ENCODE data around the gene SFXN5.

SFXN5 gene

DNA sequence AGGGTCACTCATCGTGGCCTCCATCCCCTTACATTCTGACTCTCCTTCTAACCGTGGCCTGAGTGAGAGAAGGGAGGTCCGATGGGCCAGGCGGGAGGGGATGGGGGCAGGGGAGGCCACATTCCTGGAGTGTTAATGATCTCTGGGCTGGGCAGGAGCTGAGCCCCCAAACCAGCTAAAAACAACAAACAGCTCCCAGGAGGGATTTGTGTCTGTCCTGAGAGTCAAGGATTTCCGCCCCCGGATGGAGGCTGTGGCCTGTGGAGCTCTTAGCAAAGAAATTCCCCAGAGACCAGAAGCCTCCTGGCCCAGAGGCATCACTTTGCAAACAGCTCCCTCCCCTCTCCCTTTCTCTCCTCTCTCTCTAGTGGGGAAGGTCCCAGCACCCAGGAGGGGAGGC lies 130.7 kb downstream of the SFXN5 start:
- TF ChIP-seq, protein P1, sequence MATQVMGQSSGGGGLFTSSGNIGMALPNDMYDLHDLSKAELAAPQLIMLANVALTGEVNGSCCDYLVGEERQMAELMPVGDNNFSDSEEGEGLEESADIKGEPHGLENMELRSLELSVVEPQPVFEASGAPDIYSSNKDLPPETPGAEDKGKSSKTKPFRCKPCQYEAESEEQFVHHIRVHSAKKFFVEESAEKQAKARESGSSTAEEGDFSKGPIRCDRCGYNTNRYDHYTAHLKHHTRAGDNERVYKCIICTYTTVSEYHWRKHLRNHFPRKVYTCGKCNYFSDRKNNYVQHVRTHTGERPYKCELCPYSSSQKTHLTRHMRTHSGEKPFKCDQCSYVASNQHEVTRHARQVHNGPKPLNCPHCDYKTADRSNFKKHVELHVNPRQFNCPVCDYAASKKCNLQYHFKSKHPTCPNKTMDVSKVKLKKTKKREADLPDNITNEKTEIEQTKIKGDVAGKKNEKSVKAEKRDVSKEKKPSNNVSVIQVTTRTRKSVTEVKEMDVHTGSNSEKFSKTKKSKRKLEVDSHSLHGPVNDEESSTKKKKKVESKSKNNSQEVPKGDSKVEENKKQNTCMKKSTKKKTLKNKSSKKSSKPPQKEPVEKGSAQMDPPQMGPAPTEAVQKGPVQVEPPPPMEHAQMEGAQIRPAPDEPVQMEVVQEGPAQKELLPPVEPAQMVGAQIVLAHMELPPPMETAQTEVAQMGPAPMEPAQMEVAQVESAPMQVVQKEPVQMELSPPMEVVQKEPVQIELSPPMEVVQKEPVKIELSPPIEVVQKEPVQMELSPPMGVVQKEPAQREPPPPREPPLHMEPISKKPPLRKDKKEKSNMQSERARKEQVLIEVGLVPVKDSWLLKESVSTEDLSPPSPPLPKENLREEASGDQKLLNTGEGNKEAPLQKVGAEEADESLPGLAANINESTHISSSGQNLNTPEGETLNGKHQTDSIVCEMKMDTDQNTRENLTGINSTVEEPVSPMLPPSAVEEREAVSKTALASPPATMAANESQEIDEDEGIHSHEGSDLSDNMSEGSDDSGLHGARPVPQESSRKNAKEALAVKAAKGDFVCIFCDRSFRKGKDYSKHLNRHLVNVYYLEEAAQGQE (IDR thresholded peaks at IDR 0.05; ENCODE audit: low read depth), result no peak
- TF ChIP-seq, protein P2, sequence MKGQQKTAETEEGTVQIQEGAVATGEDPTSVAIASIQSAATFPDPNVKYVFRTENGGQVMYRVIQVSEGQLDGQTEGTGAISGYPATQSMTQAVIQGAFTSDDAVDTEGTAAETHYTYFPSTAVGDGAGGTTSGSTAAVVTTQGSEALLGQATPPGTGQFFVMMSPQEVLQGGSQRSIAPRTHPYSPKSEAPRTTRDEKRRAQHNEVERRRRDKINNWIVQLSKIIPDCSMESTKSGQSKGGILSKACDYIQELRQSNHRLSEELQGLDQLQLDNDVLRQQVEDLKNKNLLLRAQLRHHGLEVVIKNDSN (IDR thresholded peaks at IDR 0.05), result no peak
- TF ChIP-seq CREB1 (IDR thresholded peaks at IDR 0.05; ENCODE audit: low read depth), result no peak
- TF ChIP-seq YY1 (IDR thresholded peaks at IDR 0.05; ENCODE audit: low read depth), result no peak
- no peak for TF ChIP-seq ZBTB7A (IDR thresholded peaks at IDR 0.05; ENCODE audit: low read depth)
- no peak for TF ChIP-seq TCF12 (IDR thresholded peaks at IDR 0.05; ENCODE audit: low read depth)
- TF ChIP-seq TAF1 (IDR thresholded peaks at IDR 0.05; ENCODE audit: low read depth), result no peak
- TF ChIP-seq NFIC (IDR thresholded peaks at IDR 0.05), result no peak
- no peak for TF ChIP-seq CEBPB (IDR thresholded peaks at IDR 0.05)
- TF ChIP-seq, protein P3, sequence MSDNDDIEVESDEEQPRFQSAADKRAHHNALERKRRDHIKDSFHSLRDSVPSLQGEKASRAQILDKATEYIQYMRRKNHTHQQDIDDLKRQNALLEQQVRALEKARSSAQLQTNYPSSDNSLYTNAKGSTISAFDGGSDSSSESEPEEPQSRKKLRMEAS (IDR thresholded peaks at IDR 0.05), result no peak
- no peak for TF ChIP-seq FOXM1 (IDR thresholded peaks at IDR 0.05; ENCODE audit: borderline replicate concordance, low read depth)
- no peak for TF ChIP-seq EP300 (IDR thresholded peaks at IDR 0.05; ENCODE audit: borderline replicate concordance)

DNA sequence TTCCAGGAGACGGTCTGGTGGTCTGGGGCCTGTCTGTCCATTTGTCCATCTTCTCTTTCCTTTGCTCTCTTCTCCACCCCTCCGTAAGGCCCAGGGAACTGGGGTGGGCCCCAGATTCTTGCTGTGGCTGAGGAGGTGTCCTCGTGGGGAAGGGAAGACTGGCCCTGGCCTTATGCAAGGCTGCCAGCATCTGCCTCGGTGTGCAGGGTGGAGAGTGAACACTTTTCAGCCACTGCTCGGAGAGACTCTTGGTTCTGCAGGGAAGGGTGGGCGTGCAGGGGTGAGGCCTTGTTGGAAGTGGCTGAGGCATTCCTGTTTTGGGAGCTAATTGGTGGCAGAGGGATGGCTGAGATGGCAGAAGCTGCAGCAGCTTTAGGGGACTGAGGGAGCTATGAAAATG lies 131.2 kb downstream of the SFXN5 start:
- TF ChIP-seq TCF12 (IDR thresholded peaks at IDR 0.05; ENCODE audit: low read depth) (no peak), ZBTB7A (IDR thresholded peaks at IDR 0.05; ENCODE audit: low read depth) (no peak), CEBPB (IDR thresholded peaks at IDR 0.05) (no peak), FOXM1 (IDR thresholded peaks at IDR 0.05; ENCODE audit: borderline replicate concordance, low read depth) (no peak), TEAD4 (IDR thresholded peaks at IDR 0.05) (no peak), NFIC (IDR thresholded peaks at IDR 0.05) (no peak), RAD21 (IDR thresholded peaks at IDR 0.05; ENCODE audit: low read depth) (no peak), TAF1 (IDR thresholded peaks at IDR 0.05; ENCODE audit: low read depth) (no peak), EGR1 (IDR thresholded peaks at IDR 0.05) (no peak), YY1 (IDR thresholded peaks at IDR 0.05; ENCODE audit: low read depth) (no peak), EP300 (IDR thresholded peaks at IDR 0.05; ENCODE audit: borderline replicate concordance) (no peak), CREB1 (IDR thresholded peaks at IDR 0.05; ENCODE audit: low read depth) (no peak)
- TF ChIP-seq, protein P3 (IDR thresholded peaks at IDR 0.05), result no peak
- TF ChIP-seq, protein P2 (IDR thresholded peaks at IDR 0.05), result no peak
- TF ChIP-seq, protein P1 (IDR thresholded peaks at IDR 0.05; ENCODE audit: low read depth), result no peak

DNA sequence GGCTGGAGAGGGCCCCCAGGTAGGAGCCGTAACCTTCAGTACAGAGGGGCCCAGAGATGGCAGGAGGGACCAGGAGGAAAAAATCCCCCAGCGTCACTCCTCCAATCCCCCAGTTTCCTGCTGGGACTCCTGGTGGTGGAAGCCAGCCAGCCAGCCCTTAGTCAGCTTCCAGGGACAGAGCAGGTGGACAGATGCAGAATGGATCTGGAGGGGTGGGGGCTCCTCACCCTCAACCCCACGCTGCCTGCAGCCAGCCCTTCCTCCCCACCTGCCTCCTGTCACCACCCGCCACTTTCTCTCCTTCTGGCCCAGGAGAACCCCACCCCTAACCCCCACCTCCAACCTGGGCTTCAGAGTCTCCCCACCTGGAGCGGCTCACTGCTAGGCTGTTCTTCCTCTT lies 133.1 kb downstream of the SFXN5 start:
- TF ChIP-seq RAD21 (IDR thresholded peaks at IDR 0.05; ENCODE audit: low read depth), result no peak
- TF ChIP-seq NFIC (IDR thresholded peaks at IDR 0.05), result no peak
- no peak for TF ChIP-seq CEBPB (IDR thresholded peaks at IDR 0.05)
- no peak for TF ChIP-seq CREB1 (IDR thresholded peaks at IDR 0.05; ENCODE audit: low read depth)

DNA sequence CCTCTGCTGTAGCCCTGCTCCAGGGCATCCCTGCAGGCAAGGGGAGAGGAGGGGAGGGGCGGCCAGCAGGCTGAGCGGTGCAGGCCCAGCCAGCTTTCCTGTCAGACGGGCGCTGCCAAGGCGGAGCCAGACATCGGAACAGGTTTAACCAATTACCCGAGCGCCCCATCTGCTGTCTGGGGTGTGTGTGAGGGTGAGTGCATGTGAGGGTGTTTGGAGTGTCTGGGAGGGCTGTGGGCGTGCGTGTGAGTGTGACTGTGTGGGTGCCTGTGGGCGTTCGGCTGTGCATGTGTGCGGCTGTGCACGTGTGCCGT lies 134.2 kb downstream of the SFXN5 start:
- no peak for TF ChIP-seq RAD21 (IDR thresholded peaks at IDR 0.05; ENCODE audit: low read depth)
- no peak for TF ChIP-seq TCF12 (IDR thresholded peaks at IDR 0.05; ENCODE audit: low read depth)
- TF ChIP-seq CREB1 (IDR thresholded peaks at IDR 0.05; ENCODE audit: low read depth), result no peak
- TF ChIP-seq, protein P1 (IDR thresholded peaks at IDR 0.05; ENCODE audit: low read depth), result no peak
- TF ChIP-seq YY1 (IDR thresholded peaks at IDR 0.05; ENCODE audit: low read depth), result no peak
- no peak for TF ChIP-seq FOXM1 (IDR thresholded peaks at IDR 0.05; ENCODE audit: borderline replicate concordance, low read depth)
- no peak for TF ChIP-seq EGR1 (IDR thresholded peaks at IDR 0.05)
- no peak for TF ChIP-seq ZBTB7A (IDR thresholded peaks at IDR 0.05; ENCODE audit: low read depth)
- TF ChIP-seq TAF1 (IDR thresholded peaks at IDR 0.05; ENCODE audit: low read depth), result no peak
- no peak for TF ChIP-seq CEBPB (IDR thresholded peaks at IDR 0.05)
- TF ChIP-seq, protein P3 (IDR thresholded peaks at IDR 0.05), result no peak
- no peak for TF ChIP-seq NFIC (IDR thresholded peaks at IDR 0.05)
- TF ChIP-seq, protein P2 (IDR thresholded peaks at IDR 0.05), result no peak
- TF ChIP-seq EP300 (IDR thresholded peaks at IDR 0.05; ENCODE audit: borderline replicate concordance), result no peak
- TF ChIP-seq TEAD4 (IDR thresholded peaks at IDR 0.05), result no peak
